Common myeloid progenitor, CD34-positive (primary cell): ENCODE measurements around the gene B3GNT4. TPM values are rescaled to one million over a fixed set of nuclear protein-coding genes. Genes with fewer than 3 reads are reported as not detected.

ENCODE experiments used
- CTCF ChIA-PET: fragments of 350-600 bp; sonication (Branson Sonifier 250); formaldehyde crosslinking; loops from one replicate; lab custom pipeline; 2021; ENCODE audit warnings: antibody characterized with exemption; lab: Charles Lee
- POLR2A ChIA-PET: fragments of 350-600 bp; sonication (Branson Sonifier 250); formaldehyde crosslinking; loops from one replicate; lab custom pipeline; 2021; ENCODE audit warnings: antibody characterized with exemption; lab: Charles Lee
- DNase-seq, 3 donors: peaks; one replicate each; pipeline versions ENCODE4 v3.0.0 to v3.0.0-alpha.2; 2013
- H3K27ac ChIP-seq, 2 experiments: 1 replicate in 1 of 2; 2 replicates in 1 of 2; pipeline ENCODE4 v1.7.0; 2013; ENCODE audit warnings: inconsistent platforms in 2 of 2, low read length in 2 of 2, mild to moderate bottlenecking in 2 of 2, low read depth in 1 of 2, moderate library complexity in 1 of 2; ENCODE audit not compliant: severe bottlenecking in 2 of 2, insufficient read depth in 1 of 2, poor library complexity in 1 of 2
- H3K27me3 ChIP-seq, 5 experiments: replicated peaks in 2 of 5; 1 replicate in 3 of 5; 2 replicates in 2 of 5; pipeline versions ENCODE4 v1.6.1 to v1.7.0; 2013; ENCODE audit warnings: low read length in 4 of 5, mild to moderate bottlenecking in 2 of 5, moderate library complexity in 2 of 5, inconsistent platforms in 1 of 5; ENCODE audit not compliant: insufficient read depth in 5 of 5, control insufficient read depth in 4 of 5
- H3K36me3 ChIP-seq, 4 experiments: 1 replicate in 2 of 4; 2 replicates in 2 of 4; pipeline versions ENCODE4 v1.6.1 to v1.7.0; 2013; ENCODE audit warnings: low read length in 3 of 4, control low read depth in 1 of 4, mild to moderate bottlenecking in 1 of 4; ENCODE audit not compliant: control insufficient read depth in 4 of 4, insufficient read depth in 4 of 4
- H3K4me1 ChIP-seq, 4 experiments: 1 replicate in 3 of 4; 2 replicates in 1 of 4; pipeline versions ENCODE4 v1.6.1 to v1.7.1; 2013; ENCODE audit warnings: low read length in 3 of 4, mild to moderate bottlenecking in 3 of 4, control low read depth in 1 of 4, inconsistent platforms in 1 of 4, moderate library complexity in 1 of 4; ENCODE audit not compliant: control insufficient read depth in 4 of 4, insufficient read depth in 4 of 4; ENCODE audit errors: control extremely low read depth in 1 of 4
- H3K4me3 ChIP-seq, 7 experiments: 1 replicate in 4 of 7; 2 replicates in 3 of 7; pipeline versions ENCODE4 v1.5.1 to v1.7.0; 2013; ENCODE audit warnings: mild to moderate bottlenecking in 7 of 7, low read length in 6 of 7, moderate library complexity in 6 of 7, inconsistent platforms in 2 of 7, low read depth in 2 of 7, control low read depth in 1 of 7; ENCODE audit not compliant: insufficient read depth in 4 of 7, control insufficient read depth in 1 of 7; ENCODE audit errors: extremely low read depth in 1 of 7
- H3K9me3 ChIP-seq, 5 experiments: 1 replicate in 4 of 5; 2 replicates in 1 of 5; pipeline versions ENCODE4 v1.6.1 to v1.7.1; 2013; ENCODE audit warnings: low read length in 4 of 5, mild to moderate bottlenecking in 2 of 5, inconsistent platforms in 1 of 5, low read depth in 1 of 5, moderate library complexity in 1 of 5; ENCODE audit not compliant: control insufficient read depth in 4 of 5, insufficient read depth in 2 of 5; ENCODE audit errors: control extremely low read depth in 1 of 5
- WGBS: methylation state at CpG from one replicate; pipeline ENCODE4 v1.1.5; 2013; ENCODE audit not compliant: insufficient coverage; 5-methylcytosine and 5-hydroxymethylcytosine counted together
- polyA plus RNA-seq: library from polyadenylated mRNA; unstranded; fragments of 120-200 nt; gene quantifications from one replicate; pipeline ENCODE4 v1.2.1, GENCODE V29; 2013

Gene B3GNT4
- 2.1 TPM for polyA plus RNA-seq

DNA sequence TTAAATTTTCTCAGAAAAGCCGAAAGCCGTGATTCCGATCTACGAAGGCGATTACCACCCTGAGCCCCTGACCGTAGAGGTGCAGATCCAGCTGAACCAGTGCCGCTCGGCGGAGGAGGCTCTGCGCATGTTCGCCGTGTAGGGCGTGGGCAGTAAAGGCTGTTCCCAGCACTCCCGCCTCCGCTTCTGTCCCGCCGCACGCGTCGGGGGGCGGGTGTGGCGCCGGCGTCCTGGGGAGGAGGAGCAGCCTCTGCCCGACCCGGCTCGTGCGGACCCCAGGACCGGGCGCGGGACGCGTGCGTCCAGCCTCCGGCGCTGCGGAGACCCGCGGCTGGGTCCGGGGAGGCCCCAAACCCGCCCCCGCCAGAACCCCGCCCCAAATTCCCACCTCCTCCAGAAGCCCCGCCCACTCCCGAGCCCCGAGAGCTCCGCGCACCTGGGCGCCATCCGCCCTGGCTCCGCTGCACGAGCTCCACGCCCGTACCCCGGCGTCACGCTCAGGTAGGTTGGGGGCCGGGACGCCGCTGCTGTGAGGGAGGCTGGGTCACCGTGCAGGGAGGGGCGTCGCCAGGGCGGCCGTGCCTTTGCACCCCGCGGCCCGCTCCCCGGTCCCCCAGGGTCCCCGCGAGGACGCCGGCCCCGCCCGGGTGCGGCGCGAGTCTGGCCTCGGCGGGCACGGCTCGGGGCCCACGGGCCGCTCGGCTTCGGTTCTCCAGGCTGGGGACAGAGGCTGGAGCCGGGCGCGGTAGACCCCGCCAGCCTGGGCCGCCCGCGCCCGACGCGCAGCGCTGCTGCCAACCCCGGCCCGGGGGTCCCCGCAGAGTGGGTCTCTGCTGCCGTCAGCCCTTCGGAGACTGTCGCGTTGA lies at the start of gene B3GNT4:
B3GNT4 (plus strand) TSS at position 409 of the 866 bp plus-strand sequence. CDS start 910 bp downstream, outside the sequence.
- Histone ChIP-seq H3K36me3 (peaks cover 5 to 20% (median 14%) of the 10 kb centered on the region in 4 experiments), H3K4me3 (peak within 1 kb of the TSS; percentile 31 to 75 (median 56)), H3K27ac (no peak within 1 kb of the TSS), H3K9me3 (no peaks in the 10 kb centered on the region), H3K4me1 (peaks cover 0 to 24% (median 16%) of the 10 kb centered on the region in 4 experiments), H3K27me3 (peaks cover 8 to 60% (median 21%) of the 10 kb centered on the region in 5 experiments)
- under 1% methylated on average over 89 of the region's 104 CpGs for WGBS
- ChIA-PET CTCF (interaction anchor here (1.6 kb wide), 1 partner anchor 9 kb away, joined by 3 read pairs; no protein-coding TSS in a partner anchor), POLR2A (no interaction called here)
- peak in 2 of 3 donors; percentile 36 to 45 for DNase-seq

DNA sequence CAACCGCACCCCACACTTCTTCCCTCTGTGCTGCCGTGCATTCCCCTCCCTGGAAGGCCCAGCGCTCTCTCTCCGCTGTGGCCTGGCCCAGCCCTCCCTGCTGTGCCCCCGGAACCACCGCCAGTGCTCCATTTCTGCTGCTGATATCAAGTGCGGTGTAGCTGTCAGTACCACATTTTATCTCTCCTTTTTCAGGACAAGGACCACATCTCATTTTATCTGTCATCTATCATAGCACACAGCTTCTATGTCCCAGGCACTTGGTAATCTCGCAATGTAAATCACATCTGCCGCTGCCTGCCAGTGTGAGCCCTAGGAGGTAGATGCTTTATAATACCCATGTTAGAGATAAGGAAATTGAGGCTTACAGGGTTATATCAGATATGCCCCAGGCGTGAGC lies 47.8 kb upstream of the B3GNT4 start:
- no peak overlapping the region for H3K4me3 ChIP-seq
- 69% methylated on average over 8 of the region's 10 CpGs for WGBS
- no peak overlapping the region for H3K27ac ChIP-seq
- CTCF ChIA-PET, result interaction anchor here (0.7 to 1.0 kb wide), 3 partner anchors 13 to 239 kb away, joined by 3 to 4 read pairs (median 3); no protein-coding TSS in a partner anchor
- peak; percentile 17 to 60 (median 46) for DNase-seq
- POLR2A ChIA-PET, result interaction anchor here (0.6 kb wide), 1 partner anchor 12 kb away, joined by 3 read pairs; no protein-coding TSS in a partner anchor
- H3K36me3 ChIP-seq, result no peaks in the 10 kb centered on the region
- no peaks in the 10 kb centered on the region for H3K27me3 ChIP-seq
- no peaks in the 10 kb centered on the region for H3K9me3 ChIP-seq
- no peaks in the 10 kb centered on the region for H3K4me1 ChIP-seq

DNA sequence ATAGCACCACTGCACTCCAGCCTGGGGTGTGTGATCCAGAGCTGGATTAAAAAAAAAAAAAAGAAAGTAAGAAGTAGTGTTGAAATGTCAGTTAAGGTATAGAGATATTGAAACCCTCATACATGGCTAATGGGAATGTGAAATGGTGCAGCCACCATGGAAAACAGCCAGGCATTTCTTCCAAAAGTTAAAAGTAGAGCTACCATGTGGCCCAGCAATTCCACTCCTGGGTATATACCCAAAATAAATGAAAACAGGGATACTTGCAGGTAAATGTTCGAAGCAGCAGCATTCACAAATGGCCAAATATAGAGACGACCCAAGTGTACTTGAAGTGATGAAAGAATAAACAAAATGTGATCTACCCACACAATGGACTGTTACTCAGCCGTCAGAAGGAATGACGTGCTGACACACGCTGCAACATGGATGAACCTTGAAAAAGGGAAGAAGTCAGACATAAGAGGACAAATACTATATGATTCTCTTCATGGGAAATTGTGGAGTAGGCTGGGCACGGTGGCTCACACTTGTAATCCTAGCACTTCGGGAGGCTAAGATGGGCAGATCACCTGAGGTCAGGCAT lies 44.7 kb upstream of the B3GNT4 start:
- Histone ChIP-seq H3K27me3 (no peaks in the 10 kb centered on the region), H3K4me1 (no peaks in the 10 kb centered on the region), H3K27ac (no peak overlapping the region), H3K36me3 (no peaks in the 10 kb centered on the region), H3K9me3 (no peaks in the 10 kb centered on the region), H3K4me3 (no peak overlapping the region)
- CTCF ChIA-PET, result interaction anchor here (1.1 to 2.2 kb wide), 5 partner anchors 8 to 33 kb away, joined by 3 to 5 read pairs (median 4); no protein-coding TSS in a partner anchor
- DNase-seq, result no peak
- 97% methylated on average over 6 of the region's 7 CpGs for WGBS
- POLR2A ChIA-PET, result no interaction called here

DNA sequence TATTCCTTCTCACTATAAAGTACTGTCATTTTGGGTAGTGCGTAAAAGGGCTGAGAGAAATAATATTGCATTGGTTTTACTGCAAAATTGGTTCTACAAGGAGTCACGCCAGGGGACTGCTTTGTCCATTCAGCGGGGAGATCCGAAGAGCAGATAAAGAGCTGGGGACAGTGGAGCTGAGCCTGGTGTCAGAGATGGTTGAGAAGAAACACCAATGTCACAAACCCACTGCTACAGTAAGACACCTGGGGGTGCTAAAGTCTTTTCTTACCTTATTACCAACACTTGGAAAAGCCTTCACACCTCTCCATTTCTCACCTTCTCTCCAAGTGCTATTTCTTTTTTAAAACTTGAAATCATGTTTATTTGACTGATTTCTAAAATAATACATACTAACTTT lies 43.6 kb upstream of the B3GNT4 start:
- Histone ChIP-seq H3K27ac (no peak overlapping the region), H3K27me3 (peaks cover 0 to 1% (median 0%) of the 10 kb centered on the region in 5 experiments), H3K36me3 (no peaks in the 10 kb centered on the region), H3K4me3 (no peak overlapping the region), H3K4me1 (no peaks in the 10 kb centered on the region), H3K9me3 (no peaks in the 10 kb centered on the region)
- ChIA-PET CTCF (interaction anchor here (1.4 to 2.2 kb wide), 2 partner anchors 10 to 32 kb away, joined by 4 to 5 read pairs; no protein-coding TSS in a partner anchor), POLR2A (no interaction called here)
- DNase-seq, result peak in 1 of 3 donors; percentile 21
- 77% methylated on average over 4 of the region's 4 CpGs for WGBS

DNA sequence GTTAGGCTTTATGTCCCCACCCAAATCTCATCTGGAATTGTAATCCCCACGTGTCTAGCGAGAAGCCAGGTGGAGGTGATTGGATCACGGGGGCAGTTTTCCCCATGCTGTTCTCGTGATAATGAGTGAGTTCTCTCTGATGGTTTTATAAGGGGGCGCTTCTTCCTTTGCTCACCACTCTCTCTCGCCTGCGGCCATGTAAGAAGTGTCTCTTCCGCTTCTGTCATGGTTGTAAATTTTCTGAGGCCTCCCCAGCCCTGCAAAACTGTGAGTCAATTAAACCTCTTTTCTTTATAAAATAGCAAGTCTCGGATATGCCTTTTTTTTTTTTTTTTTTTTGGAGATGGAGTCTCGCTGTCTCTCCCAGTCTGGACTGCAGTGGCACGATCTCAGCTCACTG lies 42.7 kb upstream of the B3GNT4 start:
- POLR2A ChIA-PET, result interaction anchor here (0.6 kb wide), 1 partner anchor 243 kb away, joined by 3 read pairs; the partner anchor contains the start of gene CFAP251
- Histone ChIP-seq H3K27me3 (peaks cover 0 to 1% (median 0%) of the 10 kb centered on the region in 5 experiments), H3K36me3 (no peaks in the 10 kb centered on the region), H3K4me1 (no peaks in the 10 kb centered on the region), H3K27ac (no peak overlapping the region), H3K9me3 (no peaks in the 10 kb centered on the region), H3K4me3 (no peak overlapping the region)
- DNase-seq, result no peak
- CTCF ChIA-PET, result no interaction called here
- 92% methylated on average over 5 of the region's 11 CpGs for WGBS

DNA sequence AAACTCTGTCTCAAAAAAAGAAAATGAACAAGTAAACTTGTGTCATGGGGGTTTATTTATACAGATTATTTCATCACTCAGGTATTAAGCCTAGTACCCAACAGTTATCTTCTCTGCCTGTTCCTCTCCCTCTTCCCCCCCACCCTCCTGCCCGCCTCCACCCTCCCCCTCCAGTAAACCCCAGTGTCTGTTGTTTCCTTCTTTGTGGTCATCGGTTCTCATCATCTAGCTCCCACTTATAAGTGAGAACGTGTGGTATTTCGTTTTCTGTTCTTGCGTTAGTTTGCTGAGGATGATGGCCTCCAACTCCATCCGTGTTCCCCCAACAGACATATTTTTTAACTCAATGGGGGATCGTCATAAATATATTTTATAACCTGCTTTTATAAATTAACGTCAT lies 41.8 kb upstream of the B3GNT4 start:
- peaks cover 0 to 1% (median 0%) of the 10 kb centered on the region in 5 experiments for H3K27me3 ChIP-seq
- H3K27ac ChIP-seq, result no peak overlapping the region
- H3K9me3 ChIP-seq, result no peaks in the 10 kb centered on the region
- WGBS, result 89% methylated on average over 6 of the region's 8 CpGs
- no peaks in the 10 kb centered on the region for H3K4me1 ChIP-seq
- no peak for DNase-seq
- CTCF ChIA-PET, result no interaction called here
- no peak overlapping the region for H3K4me3 ChIP-seq
- POLR2A ChIA-PET, result no interaction called here
- no peaks in the 10 kb centered on the region for H3K36me3 ChIP-seq
